ENCODE measurements around the gene SPAG9.

Gene SPAG9

GRCh38 chr17:50988427-50988826, 132.2 kb downstream of the SPAG9 start:
- no peak for DNase-seq (ENCODE audit: low spot score)

- DNase-seq (ENCODE audit: low spot score) = no peak
These were observed 133.5 kb downstream of the SPAG9 start for GRCh38 chr17:50986989-50987660.

GRCh38 chr17:50981279-50981678, 139.4 kb downstream of the SPAG9 start:
- DNase-seq (ENCODE audit: low spot score) = no peak

GRCh38 chr17:50979524-50979927, 141.1 kb downstream of the SPAG9 start:
- no peak for DNase-seq (ENCODE audit: low spot score)

GRCh38 chr17:50977487-50978159, 143.0 kb downstream of the SPAG9 start:
- no peak for DNase-seq (ENCODE audit: low spot score)

- DNase-seq (ENCODE audit: low spot score) = no peak
These were observed 143.7 kb downstream of the SPAG9 start for GRCh38 chr17:50976951-50977472.

- DNase-seq (ENCODE audit: low spot score) = no peak
These were observed 146.8 kb downstream of the SPAG9 start for GRCh38 chr17:50973557-50974494.

- DNase-seq (ENCODE audit: low spot score) = no peak
These were observed 148.1 kb downstream of the SPAG9 start for GRCh38 chr17:50972577-50972976.

- DNase-seq (ENCODE audit: low spot score) = no peak
These were observed 152.9 kb downstream of the SPAG9 start for GRCh38 chr17:50967795-50968194.

- DNase-seq (ENCODE audit: low spot score) = no peak
These were observed 154.5 kb downstream of the SPAG9 start for GRCh38 chr17:50966163-50966666.

- DNase-seq (ENCODE audit: low spot score) = no peak
These were observed 157.5 kb downstream of the SPAG9 start for GRCh38 chr17:50963139-50963538.

GRCh38 chr17:50961282-50962220, 159.1 kb downstream of the SPAG9 start:
- no peak for DNase-seq (ENCODE audit: low spot score)

- no peak for DNase-seq (ENCODE audit: low spot score)
These were observed 161.3 kb downstream of the SPAG9 start for GRCh38 chr17:50959341-50959740.

GRCh38 chr17:50957600-50958575, 162.8 kb downstream of the SPAG9 start:
- DNase-seq (ENCODE audit: low spot score) = no peak

- peak; percentile 65 for DNase-seq (ENCODE audit: low spot score)
These were observed 163.7 kb downstream of the SPAG9 start for GRCh38 chr17:50956750-50957523.

- DNase-seq (ENCODE audit: low spot score) = no peak
These were observed 164.3 kb downstream of the SPAG9 start for GRCh38 chr17:50956409-50956749.

GRCh38 chr17:50955667-50956120, 165.0 kb downstream of the SPAG9 start:
- DNase-seq (ENCODE audit: low spot score) = no peak

GRCh38 chr17:50955160-50955559, 165.5 kb downstream of the SPAG9 start:
- DNase-seq (ENCODE audit: low spot score) = no peak

- DNase-seq (ENCODE audit: low spot score) = no peak
These were observed 166.0 kb downstream of the SPAG9 start for GRCh38 chr17:50954641-50955121.
